ENCODE measurements around the gene TMEM121.
"Not testable (repeated sequence)": the region's sequence is repeated elsewhere in the genome, so short reads cannot be mapped to it uniquely, and the experiment has no call there.

Gene TMEM121

DNA sequence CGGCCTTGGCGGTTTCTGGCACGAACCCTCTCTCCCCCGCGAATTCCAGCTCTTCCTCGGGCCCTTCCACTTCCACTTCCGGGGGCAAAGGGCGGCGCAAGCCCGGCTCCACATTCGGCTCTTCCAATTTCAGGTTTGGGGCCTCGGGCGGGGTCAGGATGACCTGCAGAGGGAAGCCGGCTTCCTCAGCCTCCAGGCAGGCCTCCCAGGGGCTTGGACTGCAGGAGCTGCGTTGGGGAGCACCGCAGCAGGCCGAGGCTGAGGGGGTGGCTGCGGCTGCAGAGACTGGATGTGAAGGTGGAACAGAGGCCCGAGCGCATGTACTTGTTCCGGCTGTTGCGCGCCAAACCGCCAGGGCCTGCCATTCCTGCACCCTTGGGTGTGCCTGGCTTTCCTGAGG, 20.7 kb downstream of the TMEM121 start:
- not testable (repeated sequence) for DNase-seq (ENCODE audit: low read depth)

DNA sequence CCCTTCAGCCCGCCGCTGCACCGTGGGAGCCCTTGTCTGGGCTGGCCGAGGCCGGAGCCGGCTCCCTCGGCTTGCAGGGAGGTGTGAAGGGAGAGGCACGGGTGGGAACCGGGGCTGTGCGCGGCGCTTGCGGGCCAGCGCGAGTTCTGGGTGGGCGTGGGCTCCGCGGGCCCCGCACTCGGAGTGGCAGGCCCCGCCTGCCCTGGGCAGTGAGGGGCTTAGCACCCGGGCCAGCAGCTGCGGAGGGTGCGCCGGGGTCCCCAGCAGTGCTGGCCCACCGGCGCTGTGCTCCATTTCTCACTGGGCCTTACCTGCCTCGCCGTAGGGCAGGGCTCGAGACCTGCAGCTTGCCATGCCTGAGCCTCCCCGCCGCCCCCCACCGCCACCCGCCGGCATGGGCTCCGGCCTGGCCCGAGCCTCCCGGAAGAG, 21.4 kb downstream of the TMEM121 start:
- DNase-seq (ENCODE audit: low read depth), result no peak

DNA sequence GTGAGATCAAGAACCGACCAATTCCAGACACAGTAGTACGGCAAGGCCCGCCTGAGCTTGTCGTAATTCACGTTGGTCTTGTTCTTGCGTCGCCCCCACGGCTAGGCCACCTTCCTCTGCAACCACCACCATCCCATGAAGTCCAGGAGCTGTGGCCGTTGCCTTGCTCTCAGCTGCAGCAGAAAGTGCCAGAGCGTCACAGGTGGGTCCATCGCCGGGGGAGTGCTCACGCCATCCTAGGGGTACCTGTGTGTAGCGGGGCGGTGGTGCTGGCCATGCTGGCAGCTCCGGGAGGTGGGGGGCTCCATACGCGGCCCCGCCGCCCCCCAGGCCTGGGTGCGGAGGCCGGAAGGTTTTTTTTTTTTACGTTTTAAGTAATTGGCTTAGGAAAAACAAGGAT, 23.1 kb downstream of the TMEM121 start:
- DNase-seq (ENCODE audit: low read depth), result no peak

DNA sequence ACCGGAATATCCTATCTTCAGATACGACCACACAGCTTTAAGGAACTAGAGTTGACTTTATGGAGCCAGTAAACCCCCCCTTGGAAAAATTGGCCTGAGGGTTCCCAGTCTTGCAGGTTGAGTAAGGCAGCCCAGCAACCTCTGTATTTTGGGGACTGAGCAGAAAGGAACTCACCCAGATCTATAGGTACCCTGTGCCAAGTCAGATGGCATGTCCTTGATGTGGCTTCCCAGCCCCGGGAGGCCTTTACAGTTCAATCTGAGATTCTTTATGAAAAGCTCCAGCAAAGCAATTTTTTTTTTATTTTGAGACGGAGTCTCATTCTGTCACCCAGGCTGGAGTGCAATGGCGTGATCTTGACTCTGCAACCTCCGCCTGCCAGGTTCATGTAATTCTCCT, 27.6 kb downstream of the TMEM121 start:
- DNase-seq (ENCODE audit: low read depth), result no peak

DNA sequence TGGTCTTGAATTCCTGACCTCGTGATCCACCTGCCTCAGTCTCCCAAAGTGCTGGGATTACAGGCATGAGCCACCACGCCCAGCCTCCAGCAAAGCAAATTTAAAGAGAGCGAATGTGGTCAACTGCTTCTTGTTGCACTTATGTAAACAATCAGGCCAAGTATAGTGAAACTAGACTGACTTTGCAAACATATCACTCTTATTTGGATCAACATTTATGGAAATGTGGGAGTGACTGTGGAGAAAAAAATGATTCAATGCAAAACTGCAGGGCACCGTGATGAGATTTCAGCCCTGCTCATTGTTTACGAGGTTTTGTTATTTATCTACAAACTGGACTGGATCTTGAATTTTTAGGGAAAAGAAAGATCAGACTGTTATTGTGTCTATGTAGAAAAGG, 28.1 kb downstream of the TMEM121 start:
- no peak for DNase-seq (ENCODE audit: low read depth)

DNA sequence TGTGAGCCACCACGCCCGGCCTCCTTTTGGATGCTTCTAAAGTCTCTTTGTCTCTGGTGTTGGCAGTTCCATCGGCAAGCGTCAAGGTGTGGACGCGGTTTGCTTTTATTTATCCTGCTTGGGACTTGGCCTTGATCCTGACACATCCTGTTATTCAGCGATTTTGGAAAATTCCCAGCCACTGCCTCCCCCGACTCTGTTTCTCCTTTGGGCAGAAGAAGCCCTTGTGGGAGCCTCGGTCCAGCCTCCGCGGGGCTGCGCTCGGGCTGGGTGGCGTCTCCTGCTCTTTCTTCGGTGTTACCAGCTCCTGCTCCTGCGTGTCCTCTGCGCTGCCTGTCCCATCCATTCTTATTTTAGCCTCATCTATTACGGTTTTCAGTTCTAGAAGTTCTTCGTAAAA, 31.3 kb downstream of the TMEM121 start:
- not testable (repeated sequence) for DNase-seq (ENCODE audit: low read depth)

DNA sequence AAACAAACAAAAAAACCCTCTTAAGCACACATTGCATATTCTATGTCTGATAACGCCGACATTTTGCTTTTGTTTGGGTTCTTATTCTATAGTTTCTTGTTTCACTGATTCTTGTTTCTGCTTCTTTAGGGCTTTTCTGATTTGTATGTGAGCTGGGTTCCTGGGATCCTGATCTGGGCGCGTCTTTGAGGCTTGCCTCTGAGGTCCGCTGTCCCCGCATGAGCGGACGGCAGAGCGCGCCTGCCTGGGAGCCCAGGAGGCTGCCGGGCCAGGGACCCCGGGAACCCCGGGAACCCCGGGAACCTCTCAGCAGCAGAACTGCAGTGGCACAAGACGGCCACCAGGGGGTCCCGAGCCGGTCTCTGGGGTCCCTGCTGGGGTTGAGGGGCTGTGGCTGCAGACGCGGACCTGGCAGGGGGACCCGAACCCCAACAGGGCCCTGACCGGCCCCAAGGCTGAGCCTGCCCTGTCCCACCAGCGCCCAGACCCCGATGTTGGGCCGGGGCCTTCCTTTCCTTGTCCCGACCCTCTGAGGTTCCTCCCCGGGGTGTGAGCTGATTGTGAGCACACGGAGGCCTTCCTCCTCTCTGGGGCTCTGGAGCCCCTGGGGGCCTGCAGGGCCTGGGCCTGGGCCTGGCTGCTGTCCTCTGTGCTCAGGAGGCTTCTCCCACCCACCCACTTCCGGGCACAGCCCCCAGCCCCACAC, 32.2 kb downstream of the TMEM121 start:
- DNase-seq (ENCODE audit: low read depth), result not testable (repeated sequence)

DNA sequence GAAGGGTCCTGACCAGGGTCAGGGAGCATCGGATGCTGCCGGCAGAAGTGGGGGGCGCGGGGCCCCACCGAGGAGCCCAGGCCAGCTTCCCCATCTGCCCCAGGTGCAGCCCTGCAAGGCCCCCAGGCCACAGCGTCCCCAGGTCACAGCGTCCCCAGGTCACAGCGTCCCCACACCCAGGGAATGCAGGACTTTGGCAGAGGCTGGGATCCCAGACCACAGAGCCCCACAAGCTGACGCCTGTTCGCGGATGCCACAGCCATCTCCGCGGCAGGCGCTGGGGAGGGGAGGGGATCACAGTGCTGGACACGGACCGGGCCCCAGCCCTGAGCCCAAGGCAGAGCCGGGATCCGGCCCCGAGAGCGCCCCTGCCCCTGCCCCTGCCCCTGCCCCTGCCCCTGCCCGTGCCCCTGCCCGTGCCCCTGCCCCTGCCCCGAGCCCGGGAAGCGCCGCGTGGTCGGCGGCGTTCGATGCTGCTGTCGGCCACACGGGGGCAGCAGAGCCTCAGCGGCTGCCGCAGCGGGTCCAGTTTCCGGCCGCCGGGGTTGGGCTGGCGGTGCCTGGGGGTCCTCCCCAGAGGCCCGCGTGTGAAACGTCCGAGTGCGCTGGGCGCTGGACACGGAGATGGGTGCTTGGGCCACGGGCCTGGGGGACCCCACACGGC, 33.1 kb downstream of the TMEM121 start:
- not testable (repeated sequence) for DNase-seq (ENCODE audit: low read depth)

DNA sequence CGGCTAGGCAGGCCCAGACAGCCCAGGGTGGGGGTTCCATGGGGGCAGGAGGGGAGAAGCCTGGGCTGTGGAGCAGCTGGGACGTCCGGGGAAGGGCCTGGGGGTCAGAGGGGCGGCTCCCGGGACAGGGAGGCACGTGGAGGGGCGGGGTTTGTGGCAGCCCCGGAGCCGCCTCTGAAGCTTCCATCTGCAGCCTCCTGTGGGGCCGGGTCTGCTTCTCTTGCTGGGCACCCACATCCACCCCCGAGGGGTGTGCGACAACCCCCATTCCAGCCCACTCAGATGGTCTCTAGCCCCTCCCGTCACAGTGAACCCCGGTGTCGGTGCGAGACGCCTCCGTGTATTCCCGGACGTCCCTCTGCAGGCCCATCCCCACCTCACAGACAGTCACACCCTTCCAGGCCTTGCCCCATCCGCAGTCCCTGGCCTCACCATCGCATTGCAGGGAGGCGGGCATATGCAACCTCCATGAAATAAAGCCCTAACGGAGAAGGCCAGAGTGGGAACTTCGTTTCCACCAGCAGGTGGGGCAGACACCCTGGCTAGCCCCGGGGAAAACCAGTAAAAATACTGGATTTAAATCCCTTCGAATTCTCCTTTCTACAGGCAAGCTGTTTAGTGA, 33.8 kb downstream of the TMEM121 start:
- DNase-seq (ENCODE audit: low read depth), result not testable (repeated sequence)

DNA sequence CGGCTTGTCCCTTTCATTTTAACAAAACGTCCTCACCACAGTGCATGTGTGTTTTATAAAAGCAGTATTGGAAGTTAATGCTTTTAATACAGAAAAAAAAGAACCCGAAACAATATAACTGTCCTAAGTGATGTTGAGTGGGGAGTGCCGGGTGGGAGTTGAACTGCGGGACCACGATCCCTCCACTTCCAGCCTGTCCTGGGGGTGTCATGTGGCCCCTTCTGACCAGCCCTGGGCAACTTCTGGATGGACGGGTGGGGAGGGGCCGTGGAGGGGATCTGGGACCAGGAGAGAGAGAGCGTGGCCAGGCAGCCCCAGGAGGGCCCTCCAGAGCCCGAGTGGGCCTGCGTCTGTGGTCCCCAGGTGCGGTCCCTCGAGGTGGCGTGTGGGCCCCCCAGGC, 35.0 kb downstream of the TMEM121 start:
- not testable (repeated sequence) for DNase-seq (ENCODE audit: low read depth)

DNA sequence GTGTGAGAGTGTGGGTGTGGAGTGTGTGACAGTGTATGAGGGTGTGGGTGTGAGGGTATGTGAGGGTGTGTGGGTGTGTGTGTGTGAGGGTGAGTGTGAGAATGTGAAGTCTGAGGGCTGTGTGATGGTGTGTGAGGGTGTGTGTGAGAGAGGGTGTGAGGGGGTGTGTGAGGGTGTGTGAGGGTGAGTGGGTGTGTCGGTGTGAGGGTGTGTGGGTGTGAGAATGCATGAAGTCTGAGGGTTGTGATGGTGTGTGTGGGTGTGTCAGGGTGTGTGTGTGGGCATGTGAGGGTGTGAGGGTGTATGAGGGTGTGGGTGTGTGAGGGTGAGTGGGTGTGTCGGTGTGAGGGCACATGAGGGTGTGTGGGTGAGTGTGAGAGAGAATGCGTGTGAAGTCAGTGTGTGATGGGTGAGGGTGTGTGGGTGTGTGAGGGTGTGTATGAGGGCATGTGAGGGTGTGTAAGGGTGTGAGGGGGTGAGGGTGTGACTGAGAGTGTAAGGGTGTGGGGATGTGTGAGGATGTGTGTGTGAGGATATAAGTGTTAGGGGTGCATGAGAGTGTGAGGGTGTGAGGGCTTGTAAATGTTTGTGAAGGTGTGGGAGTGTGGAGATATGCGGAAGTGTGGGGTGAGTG, 36.4 kb downstream of the TMEM121 start:
- DNase-seq (ENCODE audit: low read depth), result no peak

DNA sequence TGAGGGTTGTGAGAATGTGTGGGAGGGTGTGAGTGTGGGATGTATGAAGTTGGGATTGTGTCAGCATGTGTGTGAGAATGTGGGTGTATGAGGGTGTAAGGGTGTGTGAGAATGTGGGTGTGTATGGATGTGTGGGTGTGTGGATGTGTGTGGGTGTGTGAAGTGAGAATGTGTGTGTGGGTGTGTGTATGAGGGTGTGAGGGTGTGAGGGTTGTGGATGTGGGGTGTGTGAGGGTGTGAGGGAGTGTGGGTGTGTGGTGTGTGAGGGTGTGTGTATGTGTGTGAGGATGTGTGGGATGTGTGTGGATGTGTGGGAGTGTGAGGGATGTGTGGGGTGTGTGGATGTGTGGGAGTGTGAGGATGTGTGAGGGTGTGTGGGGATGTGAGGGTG, 37.0 kb downstream of the TMEM121 start:
- DNase-seq (ENCODE audit: low read depth), result no peak

DNA sequence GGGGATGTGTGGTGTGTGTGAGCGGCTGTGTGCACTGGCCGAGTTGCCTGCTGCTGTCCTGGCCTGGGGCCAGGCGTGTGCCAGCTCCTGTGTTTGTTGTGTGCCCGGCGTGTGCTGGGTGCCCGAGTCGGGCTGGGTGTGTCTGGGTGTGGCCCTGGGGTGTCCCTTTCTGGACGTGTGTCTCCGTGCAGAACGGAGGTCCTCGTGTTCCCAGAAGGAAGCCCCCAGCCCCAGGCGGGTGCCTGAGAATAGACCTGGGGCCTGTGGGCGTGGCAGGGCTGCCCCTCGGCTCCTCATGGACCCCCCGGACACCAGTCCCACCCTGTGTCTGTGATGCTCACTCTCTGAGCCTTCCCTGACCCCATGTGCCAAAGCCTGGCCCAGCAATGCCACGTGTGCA, 38.2 kb downstream of the TMEM121 start:
- not testable (repeated sequence) for DNase-seq (ENCODE audit: low read depth)

DNA sequence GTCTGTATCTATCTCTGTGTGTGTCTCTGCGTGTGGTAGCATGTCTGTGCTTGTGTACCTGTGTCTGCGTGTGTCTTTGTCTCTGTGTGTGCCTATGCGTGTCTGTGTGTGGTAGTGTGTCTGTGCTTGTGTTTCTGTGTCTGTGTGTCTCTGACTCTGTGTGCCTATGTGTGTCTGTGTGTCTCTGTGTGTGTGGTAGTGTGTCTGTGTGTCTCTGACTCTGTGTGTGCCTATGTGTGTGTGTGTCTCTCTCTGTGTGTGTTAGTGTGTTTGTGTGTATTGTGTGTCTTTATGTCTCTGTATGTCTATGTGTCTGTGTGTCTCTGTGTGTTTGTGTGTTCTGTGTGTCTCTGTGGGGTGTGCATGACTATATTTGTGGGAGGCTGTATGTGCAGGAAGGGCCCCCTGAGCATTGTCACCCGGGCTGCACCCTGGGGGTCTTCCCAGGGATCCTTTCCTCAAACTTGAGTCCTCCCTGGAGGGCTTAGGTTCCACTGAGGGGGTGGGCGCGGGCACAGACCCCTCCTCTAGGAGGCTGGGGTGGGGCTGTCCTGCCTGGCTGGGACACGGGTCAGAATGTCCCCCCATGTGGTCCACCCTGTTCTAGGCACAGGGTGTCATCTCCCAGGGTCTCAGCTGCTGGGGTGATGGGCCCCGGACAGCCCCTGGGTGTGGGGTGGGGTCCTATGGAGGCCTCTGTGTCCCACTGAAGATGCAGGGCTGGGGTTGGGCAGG, 39.0 kb downstream of the TMEM121 start:
- not testable (repeated sequence) for DNase-seq (ENCODE audit: low read depth)

DNA sequence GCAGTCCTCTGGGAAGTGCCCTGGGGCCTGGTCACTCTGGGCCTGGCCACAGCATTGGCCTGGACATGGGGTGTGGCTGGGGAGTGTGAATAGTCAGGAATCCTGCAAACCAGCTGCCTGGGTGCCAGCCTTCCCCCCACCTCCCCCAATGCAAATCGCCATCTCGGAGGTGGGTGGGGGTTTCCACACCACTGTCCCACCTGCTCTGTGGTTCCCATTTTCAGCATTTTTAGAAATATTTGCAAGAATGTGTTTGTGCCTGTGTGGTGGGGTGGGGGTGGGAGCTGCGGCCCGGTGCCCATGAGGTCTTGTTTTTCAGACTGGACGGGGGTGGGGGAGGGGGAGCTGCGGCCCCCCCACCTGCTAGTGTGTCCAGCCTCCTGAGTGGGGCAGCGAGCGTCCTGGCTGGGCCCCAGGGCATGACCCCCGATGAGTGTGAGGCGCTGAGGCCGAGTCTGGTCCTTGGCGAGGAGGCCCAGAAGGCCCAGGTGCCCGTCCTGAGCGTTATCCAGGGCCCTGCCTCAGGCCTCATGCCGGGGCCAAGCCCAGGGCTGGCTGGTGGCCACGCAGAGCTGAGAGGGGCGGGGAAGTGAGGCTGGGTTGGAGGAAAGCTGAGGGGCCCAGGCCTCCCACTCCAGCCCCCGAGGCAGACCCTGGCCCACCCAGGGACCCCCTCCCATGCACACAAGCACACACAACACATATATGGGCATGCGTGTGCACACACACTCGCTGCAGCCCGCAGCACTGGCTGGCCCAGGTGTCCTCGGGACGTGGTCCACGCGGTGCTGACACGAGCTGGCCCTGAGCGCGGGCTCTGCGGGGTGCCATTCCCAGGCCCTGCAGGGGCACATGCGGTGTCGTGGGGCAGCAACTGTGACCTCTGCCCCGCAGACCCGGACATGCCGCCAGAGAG, 40.1 kb downstream of the TMEM121 start:
- DNase-seq (ENCODE audit: low read depth), result not testable (repeated sequence)

DNA sequence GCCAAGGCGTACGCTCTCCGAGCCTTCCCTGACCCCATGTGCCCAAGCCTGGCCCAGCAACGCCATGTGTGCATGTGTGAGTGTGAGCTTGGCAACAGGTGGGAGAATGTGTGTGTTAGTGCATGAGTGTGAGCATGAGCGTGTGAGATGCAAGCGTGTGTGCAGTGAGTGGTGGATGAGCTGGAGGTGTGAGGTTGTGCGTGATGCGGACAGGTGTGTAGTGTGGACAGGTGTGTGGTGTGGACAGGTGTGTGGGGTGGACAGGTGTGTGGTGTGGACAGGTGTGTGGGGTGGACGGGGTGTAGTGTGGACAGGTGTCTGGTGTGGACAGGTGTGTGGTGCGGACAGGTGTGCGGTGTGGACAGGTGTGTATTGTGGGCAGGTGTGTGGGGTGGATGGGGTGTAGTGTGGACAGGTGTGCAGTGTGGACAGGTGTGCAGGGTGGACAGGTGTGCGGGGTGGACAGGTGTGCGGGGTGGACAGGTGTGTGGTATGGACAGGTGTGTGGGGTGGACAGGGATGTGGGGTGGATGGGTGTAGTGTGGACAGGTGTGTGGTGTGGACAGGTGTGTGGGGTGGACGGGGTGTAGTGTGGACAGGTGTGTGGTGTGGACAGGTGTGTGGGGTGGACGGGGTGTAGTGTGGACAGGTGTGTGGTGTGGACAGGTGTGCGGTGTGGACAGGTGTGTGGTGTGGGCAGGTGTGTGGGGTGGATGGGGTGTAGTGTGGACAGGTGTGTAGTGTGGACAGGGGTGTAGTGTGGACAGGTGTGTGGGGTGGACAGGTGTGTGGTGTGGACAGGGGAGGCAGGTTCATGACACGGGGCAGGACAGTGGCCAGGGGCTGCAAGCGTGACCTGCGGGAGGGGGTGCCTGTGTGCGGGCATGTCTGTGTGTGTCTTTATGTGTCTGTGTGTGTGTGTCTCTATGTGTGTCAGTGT, 41.1 kb downstream of the TMEM121 start:
- DNase-seq (ENCODE audit: low read depth), result not testable (repeated sequence)

DNA sequence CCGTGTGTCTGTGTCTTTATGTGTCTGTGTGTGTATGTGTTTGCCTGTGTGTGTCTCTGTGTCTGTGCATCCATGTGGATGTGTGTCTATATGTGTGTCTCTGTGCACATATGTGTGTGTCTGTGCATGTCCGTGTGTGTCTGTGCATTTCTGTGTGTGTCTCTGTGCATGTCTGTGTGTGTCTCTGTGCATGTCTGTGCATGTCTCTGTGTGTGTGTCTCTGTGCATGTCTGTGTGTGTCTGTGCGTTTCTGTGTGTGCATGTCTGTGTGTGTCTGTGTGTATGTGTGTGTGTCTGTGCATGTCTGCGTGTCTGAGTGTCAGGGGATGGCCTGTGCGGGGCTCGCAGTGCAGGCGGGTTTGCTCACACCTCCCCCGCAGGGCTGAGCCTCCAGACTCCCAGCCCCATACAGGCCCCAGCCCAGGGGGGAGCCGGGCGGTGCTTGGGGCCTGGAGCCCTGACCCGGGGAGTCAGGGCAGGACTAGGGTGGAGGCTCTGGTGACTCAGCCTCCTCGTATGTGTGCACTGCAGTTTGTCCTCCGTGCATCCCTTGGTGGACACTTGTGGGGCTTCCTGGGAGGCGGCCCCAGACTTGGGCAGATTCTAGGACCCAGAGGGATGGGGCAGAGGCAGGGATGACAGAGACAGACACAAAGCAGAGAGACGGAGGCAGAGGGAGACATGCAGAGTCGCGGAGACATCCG, 41.9 kb downstream of the TMEM121 start:
- not testable (repeated sequence) for DNase-seq (ENCODE audit: low read depth)

DNA sequence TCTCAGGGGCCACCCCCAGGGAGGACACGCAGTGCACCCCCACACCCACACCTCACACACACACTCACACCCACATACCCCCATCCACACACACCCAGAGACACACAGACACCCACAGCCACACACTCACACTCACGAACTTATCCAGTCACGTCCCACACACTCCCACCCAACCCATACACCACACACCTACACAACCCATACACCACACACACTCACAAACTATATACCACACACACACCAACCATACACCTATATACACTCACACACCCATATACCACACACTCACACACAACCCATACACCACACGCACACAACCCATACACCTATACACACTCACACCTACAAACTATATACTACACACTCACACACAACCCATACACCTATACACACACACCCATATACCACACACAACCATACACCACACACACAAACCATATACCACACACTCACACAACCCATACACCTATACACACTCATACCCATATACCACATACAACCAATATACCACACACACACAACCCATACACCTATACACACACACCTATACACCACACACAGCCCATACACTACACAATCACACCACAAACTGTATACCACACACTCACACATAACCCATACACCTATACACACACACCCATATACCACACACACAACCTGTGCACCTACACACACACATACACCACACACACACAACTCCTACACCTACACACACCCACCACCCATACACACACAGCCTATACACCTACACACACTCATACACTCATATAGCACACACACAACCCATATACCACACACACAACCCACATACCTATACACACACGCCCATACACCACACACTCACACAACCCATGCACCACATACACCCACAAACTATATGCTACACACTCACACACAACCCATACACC, 42.7 kb downstream of the TMEM121 start:
- no peak for DNase-seq (ENCODE audit: low read depth)
